GM12801 (cell line): ENCODE measurements around the gene PIK3CA.

ENCODE experiments used
- CTCF ChIP-seq: IDR thresholded peaks from one replicate; pipeline ENCODE4 v1.5.1; 2011; ENCODE audit warnings: control low read depth; ENCODE audit not compliant: insufficient read length; ENCODE audit errors: extremely low read depth

Gene PIK3CA

GRCh38 chr3:179149406-179149867 is 1.3 kb downstream of the PIK3CA start:
- TF ChIP-seq CTCF = no peak

- no peak for TF ChIP-seq CTCF
Measured at GRCh38 chr3:179149951-179150350, 1.8 kb downstream of the PIK3CA start.

- TF ChIP-seq CTCF = no peak
Measured at GRCh38 chr3:179150610-179151009, 2.5 kb downstream of the PIK3CA start.

GRCh38 chr3:179151474-179151873 is 3.3 kb downstream of the PIK3CA start:
- no peak for TF ChIP-seq CTCF

- TF ChIP-seq CTCF = no peak
Measured at GRCh38 chr3:179156170-179156569, 8.0 kb downstream of the PIK3CA start.

- no peak for TF ChIP-seq CTCF
Measured at GRCh38 chr3:179156775-179157174, 8.6 kb downstream of the PIK3CA start.

GRCh38 chr3:179158336-179159039 is 10.3 kb downstream of the PIK3CA start:
- TF ChIP-seq CTCF = no peak
